ENCODE measurements around the gene BRSK2. TPM values are rescaled to one million over a fixed set of nuclear protein-coding genes. Genes with fewer than 3 reads are reported as not detected.
"Not testable (repeated sequence)": the region's sequence is repeated elsewhere in the genome, so short reads cannot be mapped to it uniquely, and the experiment has no call there.

BRSK2 gene
- total RNA-seq, 1 donor from 2014 or later: 0.11 TPM

- ATAC-seq (ENCODE audit: low read depth): no peak
- no peaks in the 10 kb centered on the region for H3K27me3 Mint-ChIP-seq
These were observed 17.9 kb downstream of the BRSK2 start for GRCh38 chr11:1407668-1408067.

GRCh38 chr11:1408346-1408745 is 18.6 kb downstream of the BRSK2 start:
- no peak for TF ChIP-seq CTCF (IDR thresholded peaks at IDR 0.05)
- Mint-ChIP-seq H3K27ac (no peak overlapping the region), H3K9me3 (no peaks in the 10 kb centered on the region), H3K4me3 (no peak overlapping the region), H3K27me3 (no peaks in the 10 kb centered on the region), H3K36me3 (ENCODE audit: low read depth) (no peaks in the 10 kb centered on the region), H3K4me1 (no peaks in the 10 kb centered on the region)
- ChIA-PET CTCF (no interaction called here), POLR2A (no interaction called here)
- DNase-seq (no peak), ATAC-seq (ENCODE audit: low read depth) (no peak)
- intact Hi-C loops (cut with micrococcal nuclease): no loop called here

More at GRCh38 chr11:1407668-1408067, 17.9 kb downstream of the BRSK2 start:
- DNase-seq: no peak
- Mint-ChIP-seq H3K27ac (no peak overlapping the region), H3K9me3 (no peaks in the 10 kb centered on the region), H3K4me3 (no peak overlapping the region), H3K4me1 (no peaks in the 10 kb centered on the region), H3K36me3 (ENCODE audit: low read depth) (no peaks in the 10 kb centered on the region)
- ChIA-PET POLR2A (no interaction called here), CTCF (no interaction called here)
- no peak for TF ChIP-seq CTCF (IDR thresholded peaks at IDR 0.05)
- intact Hi-C loops (cut with micrococcal nuclease): no loop called here

- no peaks in the 10 kb centered on the region for H3K9me3 Mint-ChIP-seq
- no peak overlapping the region for H3K27ac Mint-ChIP-seq
- ChIA-PET CTCF (no interaction called here), POLR2A (no interaction called here)
- TF ChIP-seq CTCF (IDR thresholded peaks at IDR 0.05): no peak
- no peak for ATAC-seq (ENCODE audit: low read depth)
- H3K27me3 Mint-ChIP-seq: no peaks in the 10 kb centered on the region
- no peak for DNase-seq
- H3K36me3 Mint-ChIP-seq (ENCODE audit: low read depth): no peaks in the 10 kb centered on the region
- H3K4me3 Mint-ChIP-seq: no peak overlapping the region
- no peaks in the 10 kb centered on the region for H3K4me1 Mint-ChIP-seq
- intact Hi-C loops (cut with micrococcal nuclease): no loop called here
These were observed 19.5 kb downstream of the BRSK2 start for GRCh38 chr11:1409108-1409851.

- H3K9me3 Mint-ChIP-seq; H3K27ac Mint-ChIP-seq; H3K36me3 Mint-ChIP-seq (ENCODE audit: low read depth); POLR2A ChIA-PET; ATAC-seq (ENCODE audit: low read depth); H3K27me3 Mint-ChIP-seq; CTCF ChIA-PET; H3K4me1 Mint-ChIP-seq; H3K4me3 Mint-ChIP-seq; DNase-seq; intact Hi-C loops (cut with micrococcal nuclease): not testable (repeated sequence)
These were observed 20.1 kb downstream of the BRSK2 start for GRCh38 chr11:1409852-1410125.

- no peak overlapping the region for H3K27ac Mint-ChIP-seq
- CTCF ChIA-PET: no interaction called here
- DNase-seq: no peak
These were observed 20.9 kb downstream of the BRSK2 start for GRCh38 chr11:1410366-1411291.

More at GRCh38 chr11:1410366-1411291, 20.9 kb downstream of the BRSK2 start:
- TF ChIP-seq CTCF (IDR thresholded peaks at IDR 0.05): no peak
- H3K36me3 Mint-ChIP-seq (ENCODE audit: low read depth): no peaks in the 10 kb centered on the region
- no peak overlapping the region for H3K4me3 Mint-ChIP-seq
- no peaks in the 10 kb centered on the region for H3K27me3 Mint-ChIP-seq
- H3K9me3 Mint-ChIP-seq: no peaks in the 10 kb centered on the region
- POLR2A ChIA-PET: no interaction called here
- no peak for ATAC-seq (ENCODE audit: low read depth)
- intact Hi-C loops (cut with micrococcal nuclease): no loop called here
- H3K4me1 Mint-ChIP-seq: no peaks in the 10 kb centered on the region

Measured in activated B cell treated with CpG ODN at 0.5 μM for 24 hours (primary cell).